SK-MEL-5 (cell line): Measurements from ENCODE around the gene CHRNG. TPM values are rescaled to one million over a fixed set of nuclear protein-coding genes. Genes with fewer than 3 reads are reported as not detected.
"Not testable (repeated sequence)": the region's sequence is repeated elsewhere in the genome, so short reads cannot be mapped to it uniquely, and the experiment has no call there.

Experiments used
- DNase-seq: peaks from one replicate; pipeline ENCODE4 v3.0.0-alpha.2; 2016; ENCODE audit warnings: low read depth, low spot score
- in situ Hi-C: cut with HindIII; loops from 2 replicates; pipeline ENCODE4 v1.10.0; 2016; ENCODE audit warnings: low sequenced_read_pairs, high pct_unique_total_duplicates, low pct_unique_long_range_greater_than_20kb
- total RNA-seq: library from RNA; depleted of rRNA; stranded (reverse); fragments of >200 nt; shearing (Covaris generic); gene quantifications from 2 replicates; pipeline ENCODE4 v1.2.3, GENCODE V29; 2014

Gene CHRNG
- total RNA-seq, 1 experiment from 2014 or later: not detected

- in situ Hi-C loops: no loop called here
- no peak for DNase-seq
Observed at GRCh38 chr2:232551776-232552175, 12.3 kb downstream of the CHRNG start.

- DNase-seq: no peak
- in situ Hi-C loops: no loop called here
Observed at GRCh38 chr2:232556426-232556825, 16.9 kb downstream of the CHRNG start.

GRCh38 chr2:232562515-232563151 lies 23.1 kb downstream of the CHRNG start:
- in situ Hi-C loops: no loop called here
- DNase-seq: peak; percentile 32

- in situ Hi-C loops: no loop called here
- DNase-seq: no peak
Observed at GRCh38 chr2:232563580-232563979, 24.1 kb downstream of the CHRNG start.

GRCh38 chr2:232567721-232568120 lies 28.2 kb downstream of the CHRNG start:
- no peak for DNase-seq
- in situ Hi-C loops: no loop called here

- DNase-seq: no peak
- in situ Hi-C loops: no loop called here
Observed at GRCh38 chr2:232568161-232568560, 28.7 kb downstream of the CHRNG start.

DNA sequence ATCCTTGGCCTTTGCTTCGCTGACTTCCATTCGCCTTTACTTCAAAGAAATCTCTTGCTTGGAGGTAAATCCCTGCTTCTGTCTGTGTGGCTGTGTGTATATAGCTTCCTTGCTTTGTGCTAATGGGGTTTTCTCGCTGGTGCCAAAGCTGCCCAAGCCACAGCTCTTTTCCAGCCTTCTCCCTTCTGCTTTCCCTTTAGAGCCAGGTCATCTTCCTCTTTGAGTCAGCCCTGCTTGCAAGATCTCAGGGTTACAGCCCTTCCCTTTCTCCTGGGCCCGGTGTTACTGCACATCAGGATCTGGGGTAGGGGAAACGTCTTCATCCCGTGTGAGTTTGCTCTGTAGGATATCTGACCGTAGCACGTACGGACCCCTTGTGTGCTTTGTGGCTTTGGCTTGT lies 30.0 kb downstream of the CHRNG start:
- in situ Hi-C loops: no loop called here
- no peak for DNase-seq

GRCh38 chr2:232570481-232570880 lies 31.0 kb downstream of the CHRNG start:
- DNase-seq, in situ Hi-C loops: not testable (repeated sequence)

DNA sequence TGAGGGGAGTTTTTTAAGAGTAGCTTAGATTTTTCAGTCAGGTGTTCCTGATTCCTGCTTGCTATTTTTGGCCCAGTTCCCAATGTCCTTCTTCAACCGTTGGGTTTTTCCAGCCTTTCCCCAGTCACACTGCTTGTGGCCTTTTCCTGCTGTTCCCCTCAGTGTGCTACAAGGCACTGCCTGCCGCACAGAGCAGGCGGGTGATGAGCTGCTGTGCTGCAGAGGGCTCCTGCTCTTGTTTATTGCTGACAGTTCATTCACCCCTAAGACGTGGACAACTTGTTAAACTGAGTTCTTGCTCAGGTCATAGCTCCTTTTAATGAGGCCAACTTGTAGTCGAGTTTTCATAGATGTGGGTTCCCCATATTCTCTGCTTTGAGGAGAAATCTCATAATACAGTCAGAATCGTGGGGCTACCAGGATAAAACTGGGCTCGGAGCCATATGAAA lies 31.6 kb downstream of the CHRNG start:
- DNase-seq: no peak
- in situ Hi-C loops: no loop called here

DNA sequence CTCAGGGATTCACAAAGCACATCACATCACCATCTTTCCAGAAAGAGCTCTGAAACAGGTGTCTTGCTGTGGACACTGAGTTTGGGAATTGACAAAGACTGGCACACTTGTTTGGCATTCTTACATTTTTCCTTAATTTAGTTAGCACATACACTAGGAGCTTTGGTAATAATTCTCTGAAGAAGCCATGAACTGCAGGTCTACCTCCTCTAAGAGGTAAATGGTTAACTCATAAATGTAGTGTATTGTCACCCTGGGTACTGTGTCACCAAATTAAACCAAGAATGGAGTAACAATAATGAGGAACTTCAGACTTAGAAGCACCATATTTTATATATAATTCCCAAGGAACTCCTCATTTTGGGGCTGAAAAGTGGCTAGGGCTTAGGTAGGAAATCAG lies 33.5 kb downstream of the CHRNG start:
- DNase-seq: no peak
- in situ Hi-C loops: no loop called here

- in situ Hi-C loops: no loop called here
- no peak for DNase-seq
Observed at GRCh38 chr2:232573771-232574435, 34.4 kb downstream of the CHRNG start.

- in situ Hi-C loops: no loop called here
- DNase-seq: no peak
Observed at GRCh38 chr2:232574674-232575403, 35.3 kb downstream of the CHRNG start.

DNA sequence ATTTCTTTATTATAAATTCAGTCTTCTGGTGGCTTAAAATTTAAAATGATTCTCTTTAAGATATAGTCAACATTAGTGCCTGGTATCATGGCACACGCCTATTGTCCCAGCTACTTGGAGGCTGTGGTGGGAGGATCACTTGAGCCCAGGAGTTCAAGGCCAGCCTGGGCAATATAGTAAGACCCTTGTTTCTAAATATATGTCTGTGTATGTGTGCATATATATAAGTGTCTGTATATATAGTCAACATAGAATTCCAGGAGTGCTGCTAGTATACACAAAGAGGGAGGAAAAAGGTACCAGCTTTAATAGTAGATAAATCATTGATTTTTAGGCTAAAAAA lies 35.9 kb downstream of the CHRNG start:
- in situ Hi-C loops: no loop called here
- no peak for DNase-seq

DNA sequence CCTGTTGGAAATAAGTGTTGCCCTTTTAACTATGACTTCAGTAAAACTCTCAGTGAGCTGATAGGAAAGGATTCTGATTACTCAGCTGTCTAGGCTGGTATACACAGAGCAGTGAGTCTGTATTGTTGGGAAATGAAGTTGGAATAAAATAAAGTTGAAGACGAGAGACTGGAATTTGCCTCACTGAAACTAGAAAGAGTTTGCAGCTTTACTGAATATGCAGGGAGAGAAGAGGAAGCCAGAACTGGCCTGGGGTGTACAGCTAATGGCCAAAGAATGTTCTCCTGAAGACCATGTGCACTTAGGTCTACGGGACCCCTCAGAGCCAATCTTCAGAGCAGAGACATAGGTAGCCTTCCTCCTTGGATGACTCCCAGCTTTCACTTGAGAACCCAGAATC lies 37.5 kb downstream of the CHRNG start:
- in situ Hi-C loops: no loop called here
- no peak for DNase-seq

- in situ Hi-C loops: no loop called here
- DNase-seq: no peak
Observed at GRCh38 chr2:232577841-232578240, 38.3 kb downstream of the CHRNG start.

- DNase-seq: no peak
- in situ Hi-C loops: no loop called here
Observed at GRCh38 chr2:232578626-232579025, 39.1 kb downstream of the CHRNG start.

DNA sequence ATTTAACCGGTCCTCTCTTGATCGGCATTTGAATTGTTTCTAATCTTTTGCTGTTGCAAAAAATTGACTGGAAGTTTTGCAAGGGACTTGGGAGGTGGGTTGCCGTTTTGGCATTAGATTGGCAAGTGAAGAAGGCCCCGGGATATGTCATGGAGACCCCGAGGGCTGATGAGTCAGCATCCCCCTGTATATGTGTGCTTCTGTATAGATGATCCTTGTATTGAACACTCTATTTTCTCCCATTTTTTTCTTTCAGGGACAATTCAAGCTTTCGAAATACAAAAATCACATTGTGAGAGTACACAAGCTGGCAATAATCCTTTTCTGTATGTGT lies 41.1 kb downstream of the CHRNG start:
- in situ Hi-C loops: no loop called here
- DNase-seq: no peak

- DNase-seq: no peak
- in situ Hi-C loops: no loop called here
Observed at GRCh38 chr2:232581725-232582124, 42.2 kb downstream of the CHRNG start.

DNA sequence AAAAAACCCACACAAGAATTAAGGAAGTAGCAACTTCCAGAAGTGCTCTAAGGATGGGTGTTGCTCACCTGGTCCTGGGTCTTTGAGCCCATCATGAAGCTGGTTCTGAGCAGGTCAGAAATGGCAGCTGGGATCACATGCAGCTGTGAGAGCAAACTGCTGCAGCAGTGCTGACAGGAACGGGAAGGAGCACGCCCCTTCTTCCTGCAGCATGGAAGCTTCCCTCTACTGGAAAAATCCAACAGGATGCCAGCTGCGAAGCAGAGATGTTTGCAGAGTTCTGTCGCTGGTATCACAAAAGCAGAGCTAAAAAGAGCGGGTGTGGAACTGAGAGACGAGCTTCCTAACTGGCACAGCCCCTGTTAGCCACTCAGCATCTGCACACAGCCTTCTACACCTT lies 44.7 kb downstream of the CHRNG start:
- DNase-seq: no peak
- in situ Hi-C loops: no loop called here
